HG03280 (cell line): ENCODE measurements around the gene APLF.
"Not testable (repeated sequence)": the region's sequence is repeated elsewhere in the genome, so short reads cannot be mapped to it uniquely, and the experiment has no call there.

Source experiments
- ATAC-seq: cut with Tn5 transposase; IDR thresholded peaks from one replicate; pipeline ENCODE4 v1.9.1; 2021; ENCODE audit warnings: mild to moderate bottlenecking, moderate library complexity; ENCODE audit not compliant: unreplicated experiment

The APLF gene

DNA sequence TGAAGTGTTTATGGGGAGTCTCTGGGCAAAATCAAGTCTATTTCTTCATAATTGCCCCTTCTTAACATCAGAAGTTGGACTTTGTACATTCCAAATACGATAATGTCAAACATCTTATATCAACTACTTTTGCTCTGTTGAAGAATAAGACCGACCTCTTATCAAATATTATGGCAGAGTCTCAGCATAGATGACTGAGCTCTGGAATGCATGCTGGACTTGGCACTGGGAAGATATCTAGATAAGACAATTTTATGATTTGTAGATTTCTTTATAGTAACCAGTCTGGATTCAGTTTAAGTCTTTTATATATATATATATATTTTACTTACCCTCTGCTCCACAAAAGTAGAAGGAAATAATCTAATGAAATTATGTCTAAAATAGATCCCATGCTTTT is 8.2 kb downstream of the APLF start:
- no peak for ATAC-seq

GRCh38 chr2:68476454-68476853 is 9.1 kb downstream of the APLF start:
- no peak for ATAC-seq

DNA sequence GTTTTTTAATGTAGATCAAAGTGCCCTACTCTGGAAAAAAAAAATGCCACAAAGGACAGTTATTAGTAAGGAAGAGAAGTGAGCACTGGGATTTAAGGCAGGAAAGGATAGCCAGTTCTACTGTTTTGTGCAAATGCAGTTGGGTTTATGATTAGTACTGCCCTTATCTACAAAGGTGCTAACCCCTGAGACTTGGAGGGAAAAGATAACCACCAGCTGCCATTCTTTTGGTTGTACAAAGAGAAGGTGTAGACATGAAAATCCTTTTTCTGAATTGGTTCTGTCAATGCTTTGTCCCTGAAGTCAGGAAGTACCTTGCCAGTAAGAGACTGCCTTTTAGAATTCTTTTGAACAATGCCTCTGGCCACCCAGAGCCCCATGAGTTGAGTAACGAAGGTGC is 11.3 kb downstream of the APLF start:
- no peak for ATAC-seq

DNA sequence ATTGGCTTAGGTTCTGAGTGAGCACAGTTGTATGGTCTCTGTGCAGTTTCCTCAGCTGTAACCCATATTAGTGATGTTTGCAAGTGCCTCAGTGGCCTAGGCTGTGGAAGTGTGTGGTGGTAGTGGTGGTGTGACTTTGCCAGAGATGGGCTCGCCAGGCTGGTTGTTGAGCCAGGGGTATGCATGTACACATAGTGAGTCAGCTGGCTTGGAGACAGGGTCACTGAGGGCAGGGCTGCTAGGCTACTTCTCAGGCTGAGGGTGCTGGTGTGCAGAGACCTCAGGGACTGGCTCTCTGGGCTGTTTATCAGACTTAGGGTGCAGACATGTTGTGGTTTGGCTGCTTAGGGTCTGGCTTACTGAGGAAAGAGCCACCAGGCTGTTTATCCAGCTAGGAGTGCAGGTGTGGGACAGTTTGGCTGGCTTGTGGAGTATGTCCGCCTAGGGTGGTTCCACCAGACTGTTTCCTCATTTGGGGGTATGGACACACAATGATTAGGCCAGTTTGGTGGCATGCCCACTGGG is 15.0 kb downstream of the APLF start:
- no peak for ATAC-seq

GRCh38 chr2:68483011-68483410 is 15.6 kb downstream of the APLF start:
- ATAC-seq = no peak

GRCh38 chr2:68487773-68488355 is 20.5 kb downstream of the APLF start:
- ATAC-seq = no peak

DNA sequence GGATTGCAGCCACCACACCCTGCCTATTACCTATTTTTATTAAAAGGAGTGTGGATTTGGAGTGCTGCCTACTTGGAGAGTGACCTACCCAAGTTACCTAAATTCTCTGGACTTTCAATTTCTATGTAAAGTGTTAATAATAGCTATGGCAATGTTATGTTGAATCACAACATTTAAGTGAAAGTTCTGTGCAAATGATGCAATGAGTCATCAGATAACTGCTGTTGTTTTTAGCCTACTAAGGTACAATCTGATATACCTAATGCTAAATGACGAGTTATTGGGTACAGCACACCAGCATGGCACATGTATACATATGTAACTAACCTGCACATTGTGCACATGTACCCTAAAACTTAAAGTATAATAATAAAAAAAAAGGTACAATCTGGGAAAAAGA is 21.2 kb downstream of the APLF start:
- not testable (repeated sequence) for ATAC-seq

- ATAC-seq = no peak
These were observed 21.9 kb downstream of the APLF start for GRCh38 chr2:68489282-68489681.

GRCh38 chr2:68491582-68491981 is 24.2 kb downstream of the APLF start:
- no peak for ATAC-seq

DNA sequence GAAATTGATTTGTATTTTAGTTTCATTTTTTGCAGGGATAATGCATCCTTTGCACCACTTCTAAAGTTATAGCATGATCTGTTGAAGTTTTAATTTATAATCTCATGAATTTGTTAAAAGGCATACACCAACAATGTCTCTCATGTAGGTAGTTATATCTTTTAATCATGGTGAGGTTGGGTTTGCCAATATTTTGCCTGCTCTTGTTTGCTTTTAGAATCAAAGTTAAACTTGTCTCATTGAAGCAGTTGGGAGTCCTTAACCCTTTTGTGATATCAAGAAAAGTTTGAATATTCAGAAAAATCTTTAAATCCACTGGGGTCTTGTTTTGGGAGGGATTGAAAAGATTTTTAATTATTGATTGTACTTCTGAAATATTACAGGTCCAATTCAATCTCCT is 31.7 kb downstream of the APLF start:
- no peak for ATAC-seq

DNA sequence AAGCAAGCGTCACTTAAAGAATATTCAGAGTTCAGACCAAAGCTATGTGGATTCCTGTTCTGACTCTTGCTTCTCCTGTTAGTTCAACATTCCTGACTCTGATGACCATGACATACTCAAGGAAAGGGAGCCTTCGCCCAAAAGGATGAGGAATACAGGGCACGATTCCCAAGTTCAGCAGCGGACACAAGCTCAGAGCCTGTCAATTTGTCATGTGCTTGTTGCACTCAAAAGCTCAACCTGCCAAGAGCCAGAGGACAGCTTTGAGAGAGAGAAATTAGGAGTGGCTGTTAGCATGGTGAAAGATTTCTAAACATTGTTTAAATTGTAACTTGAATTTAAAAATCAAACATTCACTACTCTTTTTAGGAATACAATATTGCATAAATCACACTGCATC is 33.3 kb downstream of the APLF start:
- no peak for ATAC-seq

DNA sequence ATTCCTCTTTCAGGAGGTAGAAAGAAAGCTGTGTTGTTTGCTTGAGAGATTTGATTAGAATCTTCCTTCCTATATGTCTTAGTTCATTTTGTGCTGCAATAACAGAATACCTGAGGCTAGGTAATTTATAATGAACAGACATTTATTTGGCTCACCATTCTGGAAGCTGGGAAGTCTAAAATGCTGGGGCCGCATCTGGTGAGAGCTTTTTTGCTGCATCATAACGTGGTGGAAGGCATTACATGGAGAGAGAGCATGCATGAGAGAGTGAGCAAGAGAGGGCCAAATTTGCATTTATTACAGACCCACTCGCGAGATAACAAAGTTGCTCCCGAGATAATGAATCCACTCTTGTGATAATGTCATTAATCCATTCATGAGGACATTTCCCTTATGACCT is 34.4 kb downstream of the APLF start:
- no peak for ATAC-seq

DNA sequence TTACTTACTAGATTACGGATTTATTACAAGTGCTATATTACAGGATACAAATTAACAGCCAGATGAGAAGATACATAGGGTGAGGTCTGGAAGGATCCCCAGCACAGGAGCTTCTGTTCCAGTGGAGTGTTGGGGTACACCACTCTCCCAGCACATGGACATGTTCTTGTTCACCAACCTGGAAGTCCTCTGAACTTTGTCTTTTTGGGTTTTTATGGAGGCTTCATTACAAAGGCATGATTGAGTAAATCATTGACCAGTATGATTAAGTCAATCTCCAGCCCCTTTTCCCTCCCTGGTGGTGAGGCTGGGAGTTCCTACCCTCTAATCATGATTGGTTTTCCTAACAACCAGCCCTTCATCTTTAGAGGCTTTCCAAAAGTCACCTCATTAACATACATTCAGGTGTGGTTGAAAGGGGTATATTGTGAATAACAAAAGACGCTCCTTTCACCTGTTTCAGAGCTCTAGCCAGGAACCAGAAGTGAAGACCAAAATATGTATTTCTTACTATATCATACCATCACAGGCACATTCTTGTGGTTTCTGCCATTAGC is 38.3 kb downstream of the APLF start:
- ATAC-seq = no peak

GRCh38 chr2:68506170-68506569 is 38.8 kb downstream of the APLF start:
- no peak for ATAC-seq

GRCh38 chr2:68512326-68512725 is 44.9 kb downstream of the APLF start:
- no peak for ATAC-seq

GRCh38 chr2:68512966-68513365 is 45.6 kb downstream of the APLF start:
- ATAC-seq = no peak

DNA sequence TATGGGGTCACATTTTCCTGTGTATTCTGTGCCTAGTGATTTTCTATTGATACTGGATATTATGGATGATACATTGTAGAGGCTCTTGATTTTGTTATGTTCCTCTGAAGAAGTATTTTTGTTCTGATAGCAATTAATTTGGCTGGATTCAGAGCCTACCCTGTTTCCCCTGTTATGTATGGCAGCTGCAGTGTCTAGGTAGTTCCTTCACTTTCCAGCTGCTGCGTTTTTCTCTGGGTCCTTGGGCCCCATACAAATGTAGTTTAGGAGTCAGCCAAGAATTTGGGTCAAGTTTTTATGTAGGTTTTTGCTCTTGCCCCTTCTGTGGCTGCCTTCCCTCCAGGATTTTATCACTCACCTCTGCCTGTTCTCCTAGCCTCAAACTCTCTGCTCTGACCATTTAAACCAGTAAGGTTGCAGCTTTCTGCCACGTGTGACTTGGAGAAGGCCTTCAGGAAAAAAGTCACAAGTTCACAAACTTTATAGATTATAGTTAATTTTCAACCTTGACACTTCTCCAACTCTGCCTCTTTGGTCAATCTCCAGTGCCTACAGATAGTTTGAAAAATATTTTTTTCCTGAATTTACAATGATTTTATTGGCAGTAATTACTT is 47.0 kb downstream of the APLF start:
- no peak for ATAC-seq

DNA sequence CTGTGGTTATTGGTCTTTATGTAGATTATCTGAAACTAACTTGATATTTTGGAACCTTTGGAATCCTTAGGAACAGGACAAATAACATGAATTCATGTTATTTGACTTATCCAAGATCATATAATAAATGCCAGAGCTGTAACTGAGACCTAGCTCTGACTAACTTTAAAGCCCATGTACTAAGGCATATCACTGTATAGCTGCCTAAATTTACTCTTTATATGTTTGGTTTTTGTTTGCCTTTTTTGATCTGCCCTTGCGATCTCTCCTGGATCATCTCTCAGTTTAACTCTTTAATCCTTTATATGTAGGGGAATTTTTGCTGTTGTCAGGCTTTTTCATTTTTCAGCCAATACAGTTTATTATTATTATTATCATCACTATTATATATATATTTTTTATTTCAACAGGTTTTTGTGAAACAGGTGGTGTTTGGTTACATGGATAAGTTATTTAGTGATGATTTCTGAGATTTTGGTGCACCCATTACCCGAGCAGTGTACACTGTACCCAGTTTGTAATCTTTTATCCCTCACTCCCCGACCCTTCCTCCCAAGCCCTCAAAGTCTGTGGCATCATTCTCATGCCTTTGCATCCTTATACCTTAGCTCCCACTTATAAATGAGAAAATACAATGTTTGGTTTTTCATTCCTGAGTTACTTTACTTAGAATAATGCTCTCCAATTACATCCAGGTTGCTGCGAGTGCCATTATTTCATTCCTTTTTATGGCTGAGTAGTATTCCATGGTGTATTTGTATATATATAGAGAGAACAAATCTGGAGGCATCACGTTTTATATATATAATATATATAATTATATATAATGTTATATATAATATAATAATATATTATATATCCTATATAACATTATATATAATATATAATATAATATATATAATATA is 48.9 kb downstream of the APLF start:
- no peak for ATAC-seq

DNA sequence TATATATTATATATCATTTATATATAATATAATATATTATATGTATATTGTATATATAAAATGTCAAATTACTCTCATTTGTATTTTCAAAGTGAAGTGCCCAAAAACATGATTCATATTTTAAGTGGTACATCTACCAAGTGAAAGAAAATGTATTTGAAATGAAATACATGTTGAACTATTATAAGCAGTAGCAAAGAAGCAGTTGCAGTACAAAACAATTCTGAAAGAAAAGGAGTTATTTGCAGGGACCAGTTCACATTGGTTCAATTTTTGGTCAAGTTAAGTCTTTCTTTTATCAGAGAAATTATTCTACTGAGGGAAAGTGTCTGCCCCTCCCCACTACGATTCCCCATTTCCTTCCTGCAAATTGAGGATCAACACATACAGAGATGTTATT is 51.9 kb downstream of the APLF start:
- ATAC-seq = no peak

- no peak for ATAC-seq
These were observed 53.7 kb downstream of the APLF start for GRCh38 chr2:68521037-68521436.

DNA sequence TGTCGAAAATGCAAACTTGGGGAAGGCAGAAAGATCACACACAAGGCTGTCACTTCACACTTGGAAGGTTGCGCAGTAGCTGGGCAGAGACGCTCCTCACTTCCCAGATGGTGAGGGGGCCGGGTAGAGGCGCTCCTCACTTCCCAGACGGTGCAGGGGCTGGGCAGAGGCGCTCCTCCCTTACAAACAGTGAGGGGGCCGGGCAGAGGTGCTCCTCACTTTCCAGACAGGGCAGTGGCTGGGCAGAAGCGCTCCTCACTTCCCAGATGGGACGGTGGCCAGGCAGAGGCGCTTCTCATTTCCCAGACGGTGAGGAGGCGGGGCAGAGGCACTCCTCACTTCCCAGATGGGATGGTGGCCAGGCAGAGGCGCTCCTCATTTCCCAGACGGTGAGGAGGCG is 59.6 kb downstream of the APLF start:
- not testable (repeated sequence) for ATAC-seq
